Fibroblast of villous mesenchyme (primary cell): ENCODE measurements around the gene TMEM212. TPM values are rescaled to one million over a fixed set of nuclear protein-coding genes. Genes with fewer than 3 reads are reported as not detected.

Experiments
- DNase-seq: peaks from one replicate; pipeline ENCODE4 v3.0.0-alpha.2; 2010; ENCODE audit warnings: low read depth
- H3K4me3 ChIP-seq: 2 replicates; pipeline ENCODE4 v1.5.1; 2011; ENCODE audit warnings: low read depth, mild to moderate bottlenecking, low read length
- total RNA-seq: library from RNA; depleted of rRNA; stranded (reverse); fragments of >200 nt; gene quantifications from 2 replicates; pipeline ENCODE4 v1.2.3, GENCODE V29; 2012
- TF ChIP-seq, protein P1 (sequence below): IDR thresholded peaks from 2 replicates; pipeline ENCODE4 v1.5.1; 2012; ENCODE audit warnings: low read depth, mild to moderate bottlenecking, low read length; ENCODE audit not compliant: insufficient read depth

TMEM212 gene
- total RNA-seq, 1 donor: not detected

DNA sequence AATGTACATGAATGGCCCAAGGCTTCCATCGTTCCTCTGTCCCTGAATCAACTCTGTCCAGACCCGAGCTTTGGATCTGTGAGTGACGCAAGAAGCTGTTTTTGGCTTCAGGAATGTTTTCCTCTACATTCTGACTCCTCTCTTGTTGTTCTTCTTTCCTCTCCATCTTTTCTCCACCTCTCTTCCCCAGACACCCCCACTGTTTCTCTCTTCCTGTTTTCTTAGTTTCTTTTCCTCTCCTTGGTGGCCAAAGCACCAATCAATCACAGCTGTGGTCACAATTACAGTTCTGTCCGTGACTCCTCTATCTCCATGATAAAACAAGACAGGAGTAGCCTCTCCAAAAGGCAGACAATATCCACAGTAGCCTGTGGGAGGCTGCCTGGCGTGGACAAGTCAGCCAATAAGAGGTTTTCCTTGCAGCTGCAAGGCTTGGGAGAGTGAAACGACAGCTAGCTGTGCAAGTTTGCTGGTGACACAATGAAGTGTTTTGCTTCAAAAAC, 4.9 kb upstream of the TMEM212 start:
- TF ChIP-seq, protein P1, sequence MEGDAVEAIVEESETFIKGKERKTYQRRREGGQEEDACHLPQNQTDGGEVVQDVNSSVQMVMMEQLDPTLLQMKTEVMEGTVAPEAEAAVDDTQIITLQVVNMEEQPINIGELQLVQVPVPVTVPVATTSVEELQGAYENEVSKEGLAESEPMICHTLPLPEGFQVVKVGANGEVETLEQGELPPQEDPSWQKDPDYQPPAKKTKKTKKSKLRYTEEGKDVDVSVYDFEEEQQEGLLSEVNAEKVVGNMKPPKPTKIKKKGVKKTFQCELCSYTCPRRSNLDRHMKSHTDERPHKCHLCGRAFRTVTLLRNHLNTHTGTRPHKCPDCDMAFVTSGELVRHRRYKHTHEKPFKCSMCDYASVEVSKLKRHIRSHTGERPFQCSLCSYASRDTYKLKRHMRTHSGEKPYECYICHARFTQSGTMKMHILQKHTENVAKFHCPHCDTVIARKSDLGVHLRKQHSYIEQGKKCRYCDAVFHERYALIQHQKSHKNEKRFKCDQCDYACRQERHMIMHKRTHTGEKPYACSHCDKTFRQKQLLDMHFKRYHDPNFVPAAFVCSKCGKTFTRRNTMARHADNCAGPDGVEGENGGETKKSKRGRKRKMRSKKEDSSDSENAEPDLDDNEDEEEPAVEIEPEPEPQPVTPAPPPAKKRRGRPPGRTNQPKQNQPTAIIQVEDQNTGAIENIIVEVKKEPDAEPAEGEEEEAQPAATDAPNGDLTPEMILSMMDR: peak; percentile 8
- H3K4me3 ChIP-seq: peak overlapping the region; percentile 21
- peak; percentile 94 for DNase-seq

DNA sequence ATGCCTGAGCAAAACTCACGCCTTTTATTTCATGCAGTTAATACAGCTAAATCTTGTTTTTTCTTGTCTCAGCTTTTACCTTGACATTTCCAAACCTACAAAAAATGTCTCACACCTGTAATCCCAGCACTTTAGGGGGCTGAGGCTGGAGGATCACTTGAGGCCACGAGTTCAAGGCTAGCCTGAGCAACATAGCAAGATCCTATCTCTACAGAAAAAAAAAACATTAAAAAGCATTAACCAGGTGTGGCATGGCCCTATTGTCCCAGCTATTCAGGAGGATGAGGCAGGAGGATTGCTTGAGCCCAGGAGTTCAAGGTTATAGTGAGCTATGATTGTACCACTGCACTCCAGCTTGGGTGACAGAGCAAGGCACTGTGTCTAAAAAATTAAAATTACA, 3.9 kb upstream of the TMEM212 start:
- H3K4me3 ChIP-seq: no peak overlapping the region
- TF ChIP-seq, protein P1: no peak
- DNase-seq: no peak

DNA sequence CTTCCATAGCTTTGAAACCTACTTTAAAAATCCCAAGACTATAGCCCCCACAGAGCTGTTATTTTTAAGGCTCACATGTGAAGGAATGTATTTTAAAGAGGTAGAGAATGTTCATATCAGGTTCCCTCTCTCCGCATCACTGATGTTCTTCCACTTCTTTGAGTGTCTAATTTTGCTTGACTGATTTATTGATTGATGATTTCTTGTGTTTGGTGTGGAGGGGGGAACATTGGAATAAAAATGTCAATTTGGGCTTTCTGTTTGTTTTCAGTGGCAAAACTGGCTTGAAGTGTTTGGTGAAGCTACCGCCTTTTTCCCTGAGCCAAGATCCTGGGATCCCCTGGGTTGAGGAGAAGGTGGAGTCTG, 2.7 kb upstream of the TMEM212 start:
- no peak for DNase-seq
- no peak overlapping the region for H3K4me3 ChIP-seq
- TF ChIP-seq, protein P1: no peak

DNA sequence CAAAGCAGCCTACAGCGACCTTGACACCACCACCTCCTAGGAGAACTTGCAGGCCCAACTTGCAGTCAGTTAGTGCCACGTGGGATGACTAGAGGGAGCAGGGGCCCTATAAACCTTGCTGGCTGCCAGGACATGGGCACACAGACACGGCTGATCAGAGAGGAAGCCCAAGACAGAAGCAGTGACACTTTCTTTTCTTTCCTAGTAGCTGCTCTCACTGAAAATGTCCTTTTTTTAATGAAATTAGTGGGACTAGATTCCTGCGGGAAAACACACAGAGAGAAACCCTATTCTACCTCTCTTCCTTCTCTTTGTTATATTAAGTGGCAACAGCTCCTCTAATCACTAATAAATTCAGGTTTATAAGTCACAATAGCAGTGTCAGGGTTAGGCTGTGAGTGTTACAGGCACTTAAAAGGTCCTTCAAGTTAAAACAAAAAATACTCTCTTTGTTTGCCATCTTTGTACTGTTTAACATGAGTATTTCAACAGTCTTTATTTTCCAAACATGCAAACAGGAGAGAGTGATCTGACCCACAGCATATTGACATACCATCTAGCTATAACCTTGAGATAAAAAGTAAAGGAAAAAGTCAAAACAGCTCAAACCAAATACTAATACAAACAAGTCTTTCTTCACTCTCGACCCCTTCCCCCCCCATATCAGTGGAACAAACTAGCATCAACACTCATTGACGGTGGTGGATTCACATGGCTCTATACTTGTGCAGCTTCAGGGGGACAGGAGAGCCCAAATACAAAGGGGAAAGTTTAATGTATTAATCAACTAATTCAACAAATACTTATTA, 2.1 kb upstream of the TMEM212 start:
- no peak for DNase-seq
- TF ChIP-seq, protein P1: no peak

DNA sequence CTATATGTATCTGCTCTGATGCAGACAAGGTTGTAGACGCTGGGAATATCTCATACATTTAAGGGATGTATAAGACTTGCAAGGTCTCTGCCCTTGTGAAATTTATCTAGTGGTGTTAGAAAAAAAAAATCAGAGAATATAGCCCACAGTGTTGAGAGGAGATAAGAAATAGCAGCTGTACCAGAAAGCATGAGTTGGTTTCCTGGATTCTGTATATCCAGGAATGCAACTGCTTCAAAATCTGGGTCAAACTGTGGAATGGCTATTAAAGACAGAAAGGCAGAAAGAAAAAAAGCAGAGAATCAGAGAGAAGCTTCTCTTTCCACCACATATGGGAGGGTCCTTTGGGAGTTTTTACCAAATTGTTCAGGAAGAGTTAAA, 1.5 kb upstream of the TMEM212 start:
- DNase-seq: peak; percentile 92
- TF ChIP-seq, protein P1: no peak
- H3K4me3 ChIP-seq: no peak overlapping the region

More for the DNA sequence above, 2.1 kb upstream of the TMEM212 start:
- H3K4me3 ChIP-seq: no peak overlapping the region

DNA sequence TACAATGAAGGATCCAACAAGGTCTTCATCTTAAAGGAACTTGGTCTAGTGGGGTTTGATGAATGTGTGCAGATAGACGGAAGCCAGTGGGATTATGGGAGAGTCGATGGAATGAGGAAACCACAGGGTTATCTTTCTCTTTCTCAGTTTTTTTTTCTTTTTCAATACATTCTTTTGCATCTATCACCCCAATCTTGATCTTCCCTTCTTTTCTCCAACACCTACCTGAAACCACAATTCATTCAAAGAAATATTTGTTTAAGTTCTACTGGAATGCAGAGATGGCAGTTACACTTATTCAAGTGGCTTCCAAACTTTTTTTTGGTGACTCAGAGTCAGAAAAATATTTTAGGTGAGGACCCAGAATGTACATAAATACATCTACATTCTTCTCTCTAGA, 1.7 kb downstream of the TMEM212 start:
- no peak for DNase-seq
- H3K4me3 ChIP-seq: no peak overlapping the region
- TF ChIP-seq, protein P1: no peak
